ENCODE results near the gene ASIC1.

- TF ChIP-seq CEBPB (IDR thresholded peaks at IDR 0.05) (no peak), TCF12 (IDR thresholded peaks at IDR 0.05; ENCODE audit: low read depth) (no peak), ZBTB7A (IDR thresholded peaks at IDR 0.05; ENCODE audit: low read depth) (no peak), CREB1 (IDR thresholded peaks at IDR 0.05; ENCODE audit: low read depth) (no peak), FOXM1 (IDR thresholded peaks at IDR 0.05; ENCODE audit: borderline replicate concordance, low read depth) (no peak), USF1 (IDR thresholded peaks at IDR 0.05) (no peak), MAX (IDR thresholded peaks at IDR 0.05) (no peak)
These were observed 14.1 kb upstream of the ASIC1 start for GRCh38 chr12:50043308-50043707.
